Prostate gland (tissue), 2 donors: ENCODE measurements around the gene ACBD3. TPM values are rescaled to one million over a fixed set of nuclear protein-coding genes. Genes with fewer than 3 reads are reported as not detected.

Source experiments
- DNase-seq: peaks from one replicate; pipeline ENCODE4 v3.0.0-alpha.2; 2019; ENCODE audit warnings: low spot score
- H3K27ac ChIP-seq, 2 donors: fragments of 200-600 bp; sonication (generic); 2 replicates each; pipeline ENCODE4 v1.5.1; 2017 to 2019
- H3K27me3 ChIP-seq: fragments of 200-600 bp; sonication (generic); replicated peaks from 2 replicates; pipeline ENCODE4 v1.5.1; 2019; ENCODE audit not compliant: insufficient read depth
- H3K36me3 ChIP-seq, 2 donors: fragments of 200-600 bp; sonication (generic); 1 replicate in 1 of 2; 2 replicates in 1 of 2; pipeline versions ENCODE4 v1.5.1 to v1.8.1; 2017 to 2019
- H3K4me1 ChIP-seq: fragments of 200-600 bp; sonication (generic); replicated peaks from 2 replicates; pipeline ENCODE4 v1.5.1; 2019
- H3K4me3 ChIP-seq, 2 donors: fragments of 200-600 bp; sonication (generic); 2 replicates each; pipeline ENCODE4 v1.5.1; 2017 to 2019
- H3K9me3 ChIP-seq: fragments of 200-600 bp; sonication (generic); 2 replicates; pipeline ENCODE4 v1.5.1; 2017
- POLR2A ChIP-seq: fragments of 450-650 bp; IDR thresholded peaks from one replicate; pipeline ENCODE4 v1.6.1; 2016; ENCODE audit warnings: antibody characterized with exemption, mild to moderate bottlenecking
- POLR2AphosphoS5 ChIP-seq: sonication (generic); formaldehyde crosslinking; IDR thresholded peaks from one replicate; pipeline ENCODE4 v1.6.1; 2017; ENCODE audit warnings: antibody characterized with exemption
- WGBS: methylation state at CpG from one replicate; pipeline ENCODE4 v1.1.5; 2018; 5-methylcytosine and 5-hydroxymethylcytosine counted together
- intact Hi-C: fragments of 100-400 bp; cut with DNase I; formaldehyde crosslinking; loops from one replicate; pipeline ENCODE4 v1.14.2; 2022
- total RNA-seq, 2 donors: library from RNA; depleted of rRNA; stranded (reverse); fragments of >200 nt; gene quantifications; one replicate each; pipeline ENCODE4 v1.1.0, GENCODE V29; 2016
- TF ChIP-seq, protein P1 (sequence below), 4 experiments: fragments of 200-600 bp in 2 of 4; fragments of 450-650 bp in 2 of 4; sonication (generic) in 2 of 4; IDR thresholded peaks; 1 replicate in 3 of 4; 2 replicates in 1 of 4; pipeline ENCODE4 v1.5.1; 2016 to 2019; ENCODE audit warnings: antibody characterized with exemption in 4 of 4, mild to moderate bottlenecking in 2 of 4, moderate library complexity in 2 of 4

The ACBD3 gene
- total RNA-seq, 2 donors from 2014 or later: 42.0 to 46.7 TPM

DNA sequence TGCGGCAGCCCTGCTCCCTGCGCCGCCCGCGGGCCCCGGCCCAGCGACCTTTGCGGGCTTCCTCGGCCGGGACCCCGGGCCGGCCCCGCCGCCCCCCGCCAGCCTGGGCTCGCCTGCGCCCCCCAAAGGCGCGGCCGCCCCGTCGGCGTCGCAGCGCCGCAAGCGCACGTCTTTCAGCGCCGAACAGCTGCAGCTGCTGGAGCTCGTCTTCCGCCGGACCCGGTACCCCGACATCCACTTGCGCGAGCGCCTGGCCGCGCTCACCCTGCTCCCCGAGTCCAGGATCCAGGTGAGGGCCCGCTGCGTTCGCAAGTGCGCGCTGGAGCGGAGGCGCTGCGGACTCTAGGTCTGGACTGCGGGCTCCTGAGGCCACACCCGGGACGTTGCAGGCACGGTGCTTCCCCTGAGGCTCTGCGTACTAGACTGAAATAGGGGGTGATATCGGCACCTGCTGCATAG is 37.3 kb upstream of the ACBD3 start:
- no peak for DNase-seq
- H3K4me3 ChIP-seq: peak overlapping the region; percentile 19 to 35

DNA sequence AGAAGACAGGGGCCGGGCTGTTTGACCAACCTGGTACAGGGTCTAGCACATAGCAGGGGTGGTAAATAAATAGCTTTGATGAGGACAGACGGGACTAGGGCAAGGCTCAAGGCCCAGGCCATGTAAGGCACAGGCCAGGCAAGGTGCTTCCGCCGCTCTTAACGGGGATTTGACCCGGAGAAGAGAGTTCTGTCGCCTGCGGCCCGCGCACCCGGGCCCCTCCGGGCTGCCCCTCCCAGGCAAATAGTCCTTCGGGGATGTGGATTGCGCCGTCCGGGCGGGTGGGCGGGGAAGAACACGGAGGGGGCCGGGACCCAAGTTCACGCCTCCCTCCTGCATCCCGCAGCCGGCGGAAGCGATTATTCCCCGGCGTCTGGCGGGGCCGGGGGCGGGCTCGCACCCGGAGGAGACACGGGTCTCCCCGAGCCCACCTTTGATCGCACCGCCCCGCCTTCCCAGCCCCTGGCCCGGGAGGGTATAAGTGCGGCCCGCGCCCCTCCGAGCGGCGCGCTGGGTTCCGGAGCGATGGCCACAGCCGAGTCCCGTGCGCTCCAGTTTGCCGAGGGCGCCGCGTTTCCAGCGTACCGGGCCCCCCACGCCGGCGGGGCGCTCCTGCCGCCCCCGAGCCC is 36.7 kb upstream of the ACBD3 start, which contains the start of gene MIXL1:
Gene MIXL1 (plus strand): TSS at position 508 of the 629 bp plus-strand sequence. CDS start 18 bp downstream, at position 526.
- no peak for DNase-seq
- peak within 1 kb of the TSS; percentile 19 to 35 for H3K4me3 ChIP-seq

More for the DNA sequence above, 37.3 kb upstream of the ACBD3 start:
- no peak for TF ChIP-seq POLR2A
- TF ChIP-seq, protein P1, sequence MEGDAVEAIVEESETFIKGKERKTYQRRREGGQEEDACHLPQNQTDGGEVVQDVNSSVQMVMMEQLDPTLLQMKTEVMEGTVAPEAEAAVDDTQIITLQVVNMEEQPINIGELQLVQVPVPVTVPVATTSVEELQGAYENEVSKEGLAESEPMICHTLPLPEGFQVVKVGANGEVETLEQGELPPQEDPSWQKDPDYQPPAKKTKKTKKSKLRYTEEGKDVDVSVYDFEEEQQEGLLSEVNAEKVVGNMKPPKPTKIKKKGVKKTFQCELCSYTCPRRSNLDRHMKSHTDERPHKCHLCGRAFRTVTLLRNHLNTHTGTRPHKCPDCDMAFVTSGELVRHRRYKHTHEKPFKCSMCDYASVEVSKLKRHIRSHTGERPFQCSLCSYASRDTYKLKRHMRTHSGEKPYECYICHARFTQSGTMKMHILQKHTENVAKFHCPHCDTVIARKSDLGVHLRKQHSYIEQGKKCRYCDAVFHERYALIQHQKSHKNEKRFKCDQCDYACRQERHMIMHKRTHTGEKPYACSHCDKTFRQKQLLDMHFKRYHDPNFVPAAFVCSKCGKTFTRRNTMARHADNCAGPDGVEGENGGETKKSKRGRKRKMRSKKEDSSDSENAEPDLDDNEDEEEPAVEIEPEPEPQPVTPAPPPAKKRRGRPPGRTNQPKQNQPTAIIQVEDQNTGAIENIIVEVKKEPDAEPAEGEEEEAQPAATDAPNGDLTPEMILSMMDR (IDR thresholded peaks at IDR 0.05): no peak
- no peak for TF ChIP-seq POLR2AphosphoS5
- intact Hi-C loops: no loop called here
- Histone ChIP-seq H3K9me3 (no peaks in the 10 kb centered on the region), H3K4me1 (no peaks in the 10 kb centered on the region), H3K27ac (no peak overlapping the region), H3K27me3 (no peaks in the 10 kb centered on the region), H3K36me3 (no peaks in the 10 kb centered on the region)
- WGBS: 1% methylated on average over 55 of the region's 55 CpGs

DNA sequence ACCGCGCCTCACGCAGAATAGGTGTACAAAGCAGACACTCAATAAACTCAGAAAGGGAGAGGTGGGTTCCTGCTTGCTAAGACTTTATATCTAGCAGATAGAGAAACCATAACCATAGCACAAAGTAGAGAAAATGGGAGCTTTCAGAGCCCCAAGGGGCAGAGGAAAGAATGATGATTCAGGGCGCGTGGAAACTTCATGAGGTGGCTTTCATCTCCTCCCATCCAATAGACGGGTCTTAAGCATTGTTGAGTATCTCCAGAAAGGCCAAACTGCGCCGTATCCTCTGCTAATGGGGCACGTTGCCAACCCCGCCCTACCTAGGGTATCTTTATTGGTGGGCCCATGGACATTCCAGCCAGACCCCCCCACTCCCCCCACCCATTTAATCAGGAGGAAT is 36.1 kb upstream of the ACBD3 start:
- Histone ChIP-seq H3K27ac (no peak overlapping the region), H3K4me3 (no peak overlapping the region), H3K27me3 (no peaks in the 10 kb centered on the region), H3K4me1 (no peaks in the 10 kb centered on the region), H3K9me3 (no peaks in the 10 kb centered on the region), H3K36me3 (no peaks in the 10 kb centered on the region)
- 92% methylated on average over 10 of the region's 10 CpGs for WGBS
- DNase-seq: no peak
- no peak for TF ChIP-seq POLR2A
- no peak for TF ChIP-seq POLR2AphosphoS5
- TF ChIP-seq, protein P1 (IDR thresholded peaks at IDR 0.05): no peak
- intact Hi-C loops: no loop called here

More for the DNA sequence above, 36.7 kb upstream of the ACBD3 start, which contains the start of gene MIXL1:
- H3K27ac ChIP-seq: no peak within 1 kb of the TSS
- TF ChIP-seq POLR2A (no peak), POLR2AphosphoS5 (no peak)
- TF ChIP-seq, protein P1 (IDR thresholded peaks at IDR 0.05): no peak
- H3K27me3 ChIP-seq: no peaks in the 10 kb centered on the region
- no peaks in the 10 kb centered on the region for H3K9me3 ChIP-seq
- 7% methylated on average over 50 of the region's 62 CpGs for WGBS
- no peaks in the 10 kb centered on the region for H3K4me1 ChIP-seq
- intact Hi-C loops: no loop called here
- H3K36me3 ChIP-seq: no peaks in the 10 kb centered on the region

DNA sequence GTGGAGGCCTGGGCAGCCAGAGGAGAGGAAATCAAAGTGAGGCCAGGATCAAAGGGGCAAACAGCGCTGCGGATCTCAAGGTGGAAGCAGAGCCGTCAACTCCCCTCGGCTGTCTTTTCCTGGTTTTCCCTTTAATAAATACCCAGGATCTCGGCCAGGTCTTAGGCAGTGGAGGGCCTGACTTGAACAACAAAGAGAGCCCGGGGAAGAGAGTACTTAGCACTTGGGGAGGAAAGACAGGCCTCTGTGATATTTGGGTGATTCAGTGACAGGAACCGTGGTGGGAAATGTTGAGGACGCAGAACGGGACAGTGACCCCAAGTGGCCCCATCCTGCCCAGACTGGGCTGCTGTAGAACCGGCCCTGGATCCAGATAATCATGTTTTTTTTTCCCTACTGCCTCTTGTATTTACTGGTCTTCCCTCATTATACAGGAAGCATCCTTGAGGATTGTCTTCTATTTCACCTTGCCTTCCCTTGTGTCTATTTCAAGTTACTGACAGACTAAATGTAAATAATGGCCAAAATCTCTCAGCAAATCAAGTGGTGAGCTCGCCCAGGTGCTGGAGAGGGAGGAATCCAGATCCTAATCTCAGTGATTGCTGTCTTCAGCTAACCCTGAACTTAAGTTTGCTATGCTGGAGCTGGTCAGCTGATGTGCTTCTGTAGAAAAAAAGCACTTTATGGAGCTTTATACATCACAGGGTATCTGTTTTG is 34.1 kb upstream of the ACBD3 start:
- TF ChIP-seq POLR2AphosphoS5: no peak
- TF ChIP-seq, protein P1 (IDR thresholded peaks at IDR 0.05): no peak
- no peaks in the 10 kb centered on the region for H3K27me3 ChIP-seq
- no peak for DNase-seq
- no peak overlapping the region for H3K27ac ChIP-seq
- H3K4me1 ChIP-seq: no peaks in the 10 kb centered on the region
- H3K36me3 ChIP-seq: no peaks in the 10 kb centered on the region
- intact Hi-C loops: no loop called here
- no peaks in the 10 kb centered on the region for H3K9me3 ChIP-seq
- 59% methylated on average over 11 of the region's 11 CpGs for WGBS
- H3K4me3 ChIP-seq: no peak overlapping the region
